ENCODE data around the gene MYL6B. TPM values are rescaled to one million over a fixed set of nuclear protein-coding genes. Genes with fewer than 3 reads are reported as not detected.
A peak's percentile ranks its signal among the peaks of the same experiment; 100 is the strongest.

The MYL6B gene
- total and polyA plus RNA-seq, 2 of the 4 experiments (the other 2 are of a cell fraction), result 78.3 to 112 TPM

DNA sequence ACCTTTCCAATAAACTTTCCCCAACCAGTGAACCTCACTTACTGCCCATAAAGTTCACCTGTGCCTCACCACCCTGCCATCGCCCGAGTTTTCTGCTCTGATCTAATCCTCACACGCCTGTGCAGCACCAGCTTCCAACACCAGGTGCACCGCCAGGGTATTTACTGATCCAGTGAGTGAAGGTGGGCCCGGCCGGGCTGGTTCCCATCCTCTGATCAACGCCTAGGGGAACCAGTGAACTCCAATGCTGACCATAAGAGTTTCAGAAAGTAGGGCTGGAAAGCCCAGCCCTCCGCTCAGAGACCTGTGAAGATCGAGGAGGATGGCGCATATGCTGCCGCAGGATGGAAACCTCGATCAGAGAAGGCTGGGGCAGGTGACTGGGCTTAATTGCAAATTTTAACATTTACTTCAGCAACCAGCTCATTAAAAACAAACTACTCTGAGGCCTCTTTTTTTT, 685 bp upstream of the MYL6B start:
- peaks cover 7% of the 10 kb centered on the region for H3K36me3 ChIP-seq (ENCODE audit: control insufficient read depth, insufficient read depth, low read length)
- H2AK9ac ChIP-seq (replicated peaks; ENCODE audit: low read depth, low read length, poor library complexity), result peak overlapping the region; percentile 100
- dilution Hi-C loops (cut with HindIII; ENCODE audit: low sequenced_read_pairs, unreplicated experiment) (no loop called here), intact Hi-C loops (cut with micrococcal nuclease) (no loop called here), in situ Hi-C loops (cut with MboI; ENCODE audit: low sequenced_read_pairs) (no loop called here)
- ATAC-seq (ENCODE audit: low read depth) (peak; percentile 5), DNase-seq (no peak)
- peak overlapping the region; percentile 93 for H2AFZ ChIP-seq (replicated peaks; ENCODE audit: low read length, poor library complexity)
- peak overlapping the region; percentile 83 for H3K4me2 ChIP-seq (ENCODE audit: low read depth, low read length)
- H3K18ac ChIP-seq (ENCODE audit: low read depth, low read length), result no peak overlapping the region
- peaks cover 22 to 47% of the 10 kb centered on the region in 2 experiments for H3K79me1 ChIP-seq (ENCODE audit: low read depth in 1 of 2, low read length in 2 of 2)
- TF ChIP-seq, protein P1, sequence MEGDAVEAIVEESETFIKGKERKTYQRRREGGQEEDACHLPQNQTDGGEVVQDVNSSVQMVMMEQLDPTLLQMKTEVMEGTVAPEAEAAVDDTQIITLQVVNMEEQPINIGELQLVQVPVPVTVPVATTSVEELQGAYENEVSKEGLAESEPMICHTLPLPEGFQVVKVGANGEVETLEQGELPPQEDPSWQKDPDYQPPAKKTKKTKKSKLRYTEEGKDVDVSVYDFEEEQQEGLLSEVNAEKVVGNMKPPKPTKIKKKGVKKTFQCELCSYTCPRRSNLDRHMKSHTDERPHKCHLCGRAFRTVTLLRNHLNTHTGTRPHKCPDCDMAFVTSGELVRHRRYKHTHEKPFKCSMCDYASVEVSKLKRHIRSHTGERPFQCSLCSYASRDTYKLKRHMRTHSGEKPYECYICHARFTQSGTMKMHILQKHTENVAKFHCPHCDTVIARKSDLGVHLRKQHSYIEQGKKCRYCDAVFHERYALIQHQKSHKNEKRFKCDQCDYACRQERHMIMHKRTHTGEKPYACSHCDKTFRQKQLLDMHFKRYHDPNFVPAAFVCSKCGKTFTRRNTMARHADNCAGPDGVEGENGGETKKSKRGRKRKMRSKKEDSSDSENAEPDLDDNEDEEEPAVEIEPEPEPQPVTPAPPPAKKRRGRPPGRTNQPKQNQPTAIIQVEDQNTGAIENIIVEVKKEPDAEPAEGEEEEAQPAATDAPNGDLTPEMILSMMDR (conservative IDR thresholded peaks at IDR 0.05; ENCODE audit: low read depth, low read length), result peak; percentile 6; the same call in 1 of the 2 replicates
- TF ChIP-seq MAFK (IDR thresholded peaks at IDR 0.05; ENCODE audit: low read depth, low read length), result no peak
- H3K27ac ChIP-seq (ENCODE audit: insufficient read depth, low read length), result peak overlapping the region; percentile 60
- peak overlapping the region; percentile 97 to 98 for H4K8ac ChIP-seq (ENCODE audit: low read depth in 2 of 2, low read length in 2 of 2)
- no peaks in the 10 kb centered on the region for H3K27me3 ChIP-seq (ENCODE audit: control insufficient read depth, insufficient read depth, low read length)
- no TSS peak for BruUV-seq (replicated peaks)
- H3K4me1 ChIP-seq (ENCODE audit: control insufficient read depth, insufficient read depth, low read length), result peaks cover 10% of the 10 kb centered on the region
- WGBS, 2 experiments (ENCODE audit: extremely low coverage in 2 of 2, insufficient read length in 1 of 2), result 0% methylated on average over 1 of the region's 12 CpGs; no CpG with 5 or more reads in 1 of the 2 experiments
- peak overlapping the region; percentile 72 for H3K14ac ChIP-seq (replicated peaks; ENCODE audit: low read depth, low read length)
- POLR2A ChIA-PET (ENCODE audit: unreplicated experiment), result interaction anchor here (0.6 kb wide), 1 partner anchor 14 kb away, joined by 3 read pairs; no protein-coding TSS in a partner anchor
- peak overlapping the region; percentile 57 for H2BK120ac ChIP-seq (ENCODE audit: low read depth, low read length)
- peak overlapping the region; percentile 63 for H3K56ac ChIP-seq (ENCODE audit: extremely low read depth, insufficient read depth, low read length)
- H3K4me3 ChIP-seq (ENCODE audit: insufficient read depth, low read depth, low read length), result peak overlapping the region; percentile 66
- H3K9me1 ChIP-seq (ENCODE audit: insufficient read depth, low read length), result peaks cover 17% of the 10 kb centered on the region
- peak overlapping the region; percentile 91 for H4K5ac ChIP-seq (ENCODE audit: low read depth, low read length)
- CTCF ChIA-PET, result no interaction called here
- H3K9ac ChIP-seq (ENCODE audit: low read depth, low read length), result peak overlapping the region; percentile 75
- peak overlapping the region; percentile 61 for H4K91ac ChIP-seq (ENCODE audit: insufficient read depth, low read depth, low read length)
- H2BK20ac ChIP-seq (ENCODE audit: low read depth, low read length), result peak overlapping the region; percentile 2; the same call in 1 of the 2 replicates
- peak overlapping the region; percentile 78 for H3K23ac ChIP-seq (ENCODE audit: low read depth, low read length)
- peak overlapping the region; percentile 88; the same call in 2 of the 3 replicates for H2BK15ac ChIP-seq (ENCODE audit: low read depth, low read length)
- H4K20me1 ChIP-seq (ENCODE audit: insufficient read depth, low read length), result no peaks in the 10 kb centered on the region
- H3K9me3 ChIP-seq (ENCODE audit: control insufficient read depth, insufficient read depth, low read length), result no peaks in the 10 kb centered on the region
- peak overlapping the region; percentile 38 for H2BK5ac ChIP-seq (ENCODE audit: low read depth, low read length, poor library complexity, severe bottlenecking)
- H2AK5ac ChIP-seq (ENCODE audit: low read depth, low read length), result peak overlapping the region; percentile 94
- peak overlapping the region; percentile 88 for H3K4ac ChIP-seq (ENCODE audit: low read depth, low read length)

Measured in IMR-90 (cell line).